ENCODE results near the gene MS4A5.

- TF ChIP-seq, protein P1, sequence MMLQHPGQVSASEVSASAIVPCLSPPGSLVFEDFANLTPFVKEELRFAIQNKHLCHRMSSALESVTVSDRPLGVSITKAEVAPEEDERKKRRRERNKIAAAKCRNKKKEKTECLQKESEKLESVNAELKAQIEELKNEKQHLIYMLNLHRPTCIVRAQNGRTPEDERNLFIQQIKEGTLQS (IDR thresholded peaks at IDR 0.05; ENCODE audit: borderline replicate concordance, extremely low read depth, low read depth, low read length), result no peak
- no peak for TF ChIP-seq ZNF622 (IDR thresholded peaks at IDR 0.05)
- no peak for TF ChIP-seq EP300 (IDR thresholded peaks at IDR 0.05; ENCODE audit: borderline replicate concordance in 1 of 2, control insufficient read depth in 1 of 2, low read depth in 2 of 2, low read length in 2 of 2)
- no peak for TF ChIP-seq CTCF (IDR thresholded peaks at IDR 0.05 in 2 of 3, conservative IDR thresholded peaks at IDR 0.05 in 1 of 3; ENCODE audit: control insufficient read depth in 2 of 3, extremely low read depth in 1 of 3, insufficient read depth in 1 of 3, low read depth in 3 of 3, low read length in 3 of 3)
- no peak for TF ChIP-seq POLR2AphosphoS5 (IDR thresholded peaks at IDR 0.05; ENCODE audit: low read length)
- TF ChIP-seq RAD21 (IDR thresholded peaks at IDR 0.05; ENCODE audit: insufficient read depth, low read depth, low read length), result no peak
Observed at GRCh38 chr11:60447070-60447469, 17.7 kb downstream of the MS4A5 start.

Measured in GM12878 (cell line).